OCI-LY7 (cell line): ENCODE data around the gene AHCYL1. TPM values are rescaled to one million over a fixed set of nuclear protein-coding genes. Genes with fewer than 3 reads are reported as not detected.

Source experiments
- BruUV-seq: library from RNA; stranded (reverse); fragments of 400-500 nt; replicated peaks from 2 replicates; lab custom pipeline; 2021; lab: Mats Ljungman, UMichigan
- CTCF ChIA-PET: fragments of 300-600 bp; sonication (Branson Sonifier 250); formaldehyde crosslinking; loops from one replicate; lab custom pipeline; 2022; ENCODE audit warnings: antibody characterized with exemption; ENCODE audit not compliant: unreplicated experiment; lab: Charles Lee
- POLR2A ChIA-PET: fragments of 300-600 bp; sonication (Branson Sonifier 250); formaldehyde crosslinking; loops from one replicate; lab custom pipeline; 2022; ENCODE audit warnings: antibody characterized with exemption; lab: Charles Lee
- DNase-seq: peaks from one replicate; pipeline ENCODE4 v3.0.0-alpha.2; 2015; ENCODE audit warnings: low spot score
- H2AFZ ChIP-seq: fragments of 200-600 bp; sonication (generic), shearing (Covaris generic); 2 replicates; pipeline ENCODE4 v1.6.1; 2014; ENCODE audit warnings: mild to moderate bottlenecking, antibody characterized with exemption, low read length, moderate library complexity
- H3K27ac ChIP-seq: fragments of 200-600 bp; sonication (generic); 2 replicates; pipeline ENCODE4 v1.5.1; 2014; ENCODE audit warnings: mixed run types, low read depth, mild to moderate bottlenecking, moderate library complexity, low read length, inconsistent platforms; ENCODE audit not compliant: poor library complexity, severe bottlenecking
- H3K36me3 ChIP-seq: fragments of 200-600 bp; sonication (generic); 2 replicates; pipeline ENCODE4 v1.6.1; 2014; ENCODE audit warnings: mild to moderate bottlenecking, antibody characterized with exemption, low read length, moderate library complexity, mixed read lengths; ENCODE audit not compliant: insufficient read depth
- H3K4me1 ChIP-seq: fragments of 200-600 bp; sonication (generic); 2 replicates; pipeline ENCODE4 v1.5.1; 2014; ENCODE audit warnings: mild to moderate bottlenecking, low read length; ENCODE audit not compliant: insufficient read depth, poor library complexity, severe bottlenecking
- H3K4me2 ChIP-seq: fragments of 200-600 bp; sonication (generic); 2 replicates; pipeline ENCODE4 v1.6.1; 2014; ENCODE audit warnings: mild to moderate bottlenecking, low read length
- H3K4me3 ChIP-seq: fragments of 200-600 bp; sonication (generic); 2 replicates; pipeline ENCODE4 v1.5.1; 2014; ENCODE audit warnings: mild to moderate bottlenecking, low read depth, low read length; ENCODE audit not compliant: poor library complexity, severe bottlenecking
- H3K79me2 ChIP-seq: fragments of 200-600 bp; sonication (generic); 2 replicates; pipeline ENCODE4 v1.6.1; 2016; ENCODE audit warnings: low read depth, mild to moderate bottlenecking, low read length, moderate library complexity, mixed read lengths; ENCODE audit not compliant: insufficient read depth
- H3K9me2 ChIP-seq: fragments of 200-600 bp; sonication (generic); 2 replicates; pipeline ENCODE4 v1.6.1; 2016; ENCODE audit warnings: mild to moderate bottlenecking, low read length, mixed read lengths; ENCODE audit not compliant: insufficient read depth
- H3K9me3 ChIP-seq: fragments of 200-600 bp; sonication (generic); 2 replicates; pipeline ENCODE4 v1.6.1; 2014; ENCODE audit warnings: mild to moderate bottlenecking, mixed run types, low read length, mixed read lengths
- H4K20me1 ChIP-seq: fragments of 200-600 bp; sonication (generic); 2 replicates; pipeline ENCODE4 v1.6.1; 2014; ENCODE audit warnings: mild to moderate bottlenecking, antibody characterized with exemption, low read length, moderate library complexity, mixed read lengths; ENCODE audit not compliant: insufficient read depth
- EZH2phosphoT487 ChIP-seq: fragments of 200-600 bp; sonication (generic); IDR thresholded peaks from 2 replicates; pipeline ENCODE4 v1.6.1; 2018; ENCODE audit warnings: low read depth, borderline replicate concordance, mild to moderate bottlenecking, mixed run types, antibody characterized with exemption, low read length, moderate library complexity, mixed read lengths
- intact Hi-C: fragments of 100-400 bp; cut with micrococcal nuclease; formaldehyde crosslinking; loops from one replicate; pipeline ENCODE4 v1.10.0; 2022; ENCODE audit not compliant: unreplicated experiment
- total RNA-seq, 2 experiments: library from RNA; depleted of rRNA in 1 of 2; stranded (reverse); fragments of >200 nt in 1 of 2; shearing (Covaris generic) in 1 of 2; gene quantifications; 2 replicates each; pipeline ENCODE4 v1.2.3, GENCODE V29; 2014 to 2022
- TF ChIP-seq, protein P1 (sequence below): fragments of 200-600 bp; sonication (generic); conservative IDR thresholded peaks from 2 replicates; pipeline ENCODE4 v1.5.1; 2014; ENCODE audit warnings: mild to moderate bottlenecking, antibody characterized with exemption, low read length, moderate library complexity, mixed read lengths

AHCYL1 gene
- total RNA-seq, 2 experiments from 2014 or later = 20.5 to 45.5 TPM

GRCh38 chr1:109969146-109969829 is 15.3 kb upstream of the AHCYL1 start:
- DNase-seq = no peak
- Histone ChIP-seq H3K9me3 (no peaks in the 10 kb centered on the region), H3K27ac (no peak overlapping the region), H3K4me3 (no peak overlapping the region), H4K20me1 (no peaks in the 10 kb centered on the region), H3K79me2 (no peaks in the 10 kb centered on the region), H3K4me1 (no peaks in the 10 kb centered on the region), H3K9me2 (no peaks in the 10 kb centered on the region), H3K4me2 (no peak overlapping the region), H2AFZ (no peak overlapping the region), H3K36me3 (no peaks in the 10 kb centered on the region)
- CTCF ChIA-PET = no interaction called here
- TF ChIP-seq, protein P1, sequence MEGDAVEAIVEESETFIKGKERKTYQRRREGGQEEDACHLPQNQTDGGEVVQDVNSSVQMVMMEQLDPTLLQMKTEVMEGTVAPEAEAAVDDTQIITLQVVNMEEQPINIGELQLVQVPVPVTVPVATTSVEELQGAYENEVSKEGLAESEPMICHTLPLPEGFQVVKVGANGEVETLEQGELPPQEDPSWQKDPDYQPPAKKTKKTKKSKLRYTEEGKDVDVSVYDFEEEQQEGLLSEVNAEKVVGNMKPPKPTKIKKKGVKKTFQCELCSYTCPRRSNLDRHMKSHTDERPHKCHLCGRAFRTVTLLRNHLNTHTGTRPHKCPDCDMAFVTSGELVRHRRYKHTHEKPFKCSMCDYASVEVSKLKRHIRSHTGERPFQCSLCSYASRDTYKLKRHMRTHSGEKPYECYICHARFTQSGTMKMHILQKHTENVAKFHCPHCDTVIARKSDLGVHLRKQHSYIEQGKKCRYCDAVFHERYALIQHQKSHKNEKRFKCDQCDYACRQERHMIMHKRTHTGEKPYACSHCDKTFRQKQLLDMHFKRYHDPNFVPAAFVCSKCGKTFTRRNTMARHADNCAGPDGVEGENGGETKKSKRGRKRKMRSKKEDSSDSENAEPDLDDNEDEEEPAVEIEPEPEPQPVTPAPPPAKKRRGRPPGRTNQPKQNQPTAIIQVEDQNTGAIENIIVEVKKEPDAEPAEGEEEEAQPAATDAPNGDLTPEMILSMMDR = no peak
- no peak for TF ChIP-seq EZH2phosphoT487
- POLR2A ChIA-PET = interaction anchor here (0.6 to 0.7 kb wide), 3 partner anchors 11 to 297 kb away, joined by 3 read pairs; no protein-coding TSS in a partner anchor
- intact Hi-C loops = no loop called here
- BruUV-seq = no TSS peak

DNA sequence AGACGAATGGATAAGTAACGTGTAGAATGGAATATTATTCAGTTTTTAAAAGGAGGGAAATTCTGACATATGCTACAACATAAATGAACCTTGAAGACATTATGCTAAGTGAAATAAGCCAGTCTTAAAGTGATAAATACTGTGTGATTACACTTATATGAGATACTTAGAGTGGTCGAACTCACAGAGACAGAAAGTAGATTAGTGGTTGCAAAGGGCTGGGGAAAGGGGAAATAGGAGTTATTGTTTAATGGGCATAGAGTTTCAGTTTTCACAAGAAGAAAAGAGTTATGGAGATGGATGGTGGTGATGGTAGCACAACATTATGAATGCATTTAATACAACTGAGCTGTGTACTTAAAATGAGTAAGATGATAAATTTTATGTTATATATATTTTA is 14.7 kb upstream of the AHCYL1 start:
- Histone ChIP-seq H3K27ac (no peak overlapping the region), H3K9me3 (no peaks in the 10 kb centered on the region), H4K20me1 (no peaks in the 10 kb centered on the region), H3K4me3 (no peak overlapping the region), H2AFZ (no peak overlapping the region), H3K9me2 (no peaks in the 10 kb centered on the region), H3K4me1 (no peaks in the 10 kb centered on the region), H3K36me3 (no peaks in the 10 kb centered on the region), H3K4me2 (no peak overlapping the region), H3K79me2 (no peaks in the 10 kb centered on the region)
- no peak for DNase-seq
- CTCF ChIA-PET = no interaction called here
- POLR2A ChIA-PET = interaction anchor here (0.6 to 0.7 kb wide), 3 partner anchors 11 to 620 kb away, joined by 3 read pairs; no protein-coding TSS in a partner anchor
- intact Hi-C loops = no loop called here
- TF ChIP-seq EZH2phosphoT487 = no peak
- BruUV-seq = no TSS peak

DNA sequence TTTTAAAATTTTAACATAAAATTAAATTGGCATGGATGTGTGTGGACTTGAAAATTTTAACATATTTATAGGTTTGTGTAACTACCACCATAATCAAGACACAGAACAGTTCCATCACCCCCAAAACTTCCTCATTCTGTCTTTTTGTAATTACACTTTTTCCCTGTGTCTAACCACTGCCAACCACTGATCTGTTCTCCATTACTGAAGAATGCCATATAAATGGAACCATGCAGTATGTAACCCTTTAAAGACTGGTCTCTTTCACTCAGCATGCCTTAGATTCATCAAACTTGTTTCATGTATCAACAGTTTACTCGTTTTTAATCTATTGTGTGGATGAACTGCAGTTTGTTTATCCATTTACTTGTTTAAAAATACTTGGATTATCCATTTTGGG is 13.0 kb upstream of the AHCYL1 start:
- ChIA-PET CTCF (no interaction called here), POLR2A (no interaction called here)
- H3K4me1 ChIP-seq = no peaks in the 10 kb centered on the region
- DNase-seq = no peak
- intact Hi-C loops = no loop called here
- H3K36me3 ChIP-seq = no peaks in the 10 kb centered on the region
- H3K27ac ChIP-seq = no peak overlapping the region
- H3K4me3 ChIP-seq = no peak overlapping the region
- H3K4me2 ChIP-seq = no peak overlapping the region
- no peaks in the 10 kb centered on the region for H4K20me1 ChIP-seq
- no peak overlapping the region for H2AFZ ChIP-seq
- BruUV-seq = no TSS peak
- H3K9me3 ChIP-seq = no peaks in the 10 kb centered on the region
- TF ChIP-seq EZH2phosphoT487 = no peak
- TF ChIP-seq, protein P1 = no peak
- H3K79me2 ChIP-seq = no peaks in the 10 kb centered on the region
- H3K9me2 ChIP-seq = no peaks in the 10 kb centered on the region
